Adrenal gland (tissue), 12 donors: ENCODE measurements around the gene C1orf116. TPM values are rescaled to one million over a fixed set of nuclear protein-coding genes. Genes with fewer than 3 reads are reported as not detected.

ENCODE experiments used
- DNase-seq, 7 donors: peaks; one replicate each; pipeline ENCODE4 v3.0.0-alpha.2; 2019 to 2020
- H3K27ac ChIP-seq, 5 donors: fragments of 200-600 bp; sonication (generic) in 4 of 5; 1 replicate in 3 of 5; 2 replicates in 2 of 5; pipeline versions ENCODE4 v1.5.1 to v1.8.0; 2016 to 2020; ENCODE audit warnings: mild to moderate bottlenecking in 1 of 5
- H3K27me3 ChIP-seq: fragments of 200-600 bp; 2 replicates; pipeline ENCODE4 v1.8.0; 2021
- H3K36me3 ChIP-seq, 2 donors: fragments of 200-600 bp; replicated peaks in 1 of 2; 1 replicate in 1 of 2; 2 replicates in 1 of 2; pipeline versions ENCODE4 v1.5.1 to v1.8.0; 2018 to 2022
- H3K4me1 ChIP-seq, 2 donors: fragments of 200-600 bp; replicated peaks in 1 of 2; 1 replicate in 1 of 2; 2 replicates in 1 of 2; pipeline versions ENCODE4 v1.5.1 to v1.8.0; 2018 to 2021
- H3K4me3 ChIP-seq, 4 donors: fragments of 200-600 bp; sonication (generic) in 3 of 4; one replicate each; pipeline ENCODE4 v1.5.1; 2016 to 2018
- H3K9me3 ChIP-seq, 3 donors: fragments of 200-600 bp; sonication (generic) in 1 of 3; replicated peaks in 1 of 3; 1 replicate in 2 of 3; 2 replicates in 1 of 3; pipeline versions ENCODE4 v1.5.1 to v1.8.0; 2016 to 2021
- CTCF ChIP-seq, 6 experiments: fragments of 450-650 bp in 4 of 6; fragments of 200-600 bp in 2 of 6; sonication (generic) in 1 of 6; IDR thresholded peaks; 1 replicate in 5 of 6; 2 replicates in 1 of 6; pipeline versions ENCODE4 v1.5.1 to v1.8.0; 2016 to 2021; ENCODE audit warnings: antibody characterized with exemption in 6 of 6, mild to moderate bottlenecking in 2 of 6, moderate library complexity in 1 of 6
- POLR2A ChIP-seq, 2 donors: fragments of 450-650 bp; IDR thresholded peaks; one replicate each; pipeline ENCODE4 v1.6.1; 2017; ENCODE audit warnings: antibody characterized with exemption in 2 of 2, mild to moderate bottlenecking in 2 of 2, moderate library complexity in 1 of 2
- WGBS, 4 donors: extraction: QIAGEN DNeasy Blood & Tissue Kit in 2 of 4; methylation state at CpG; one replicate each; pipeline versions ENCODE4 v1.1.5 to v1.1.7; 2013 to 2017; 5-methylcytosine and 5-hydroxymethylcytosine counted together
- intact Hi-C, 2 donors: fragments of 100-400 bp; cut with DNase I; formaldehyde crosslinking; loops; one replicate each; pipeline versions ENCODE4 v1.14.1 to v1.15.0; 2022 to 2023
- polyA plus RNA-seq, 3 donors: library from polyadenylated mRNA; stranded (reverse); fragments of 200-250 nt in 2 of 3; fragments of 350-450 nt in 1 of 3; fragmentation: Illumina TruSeq in 1 of 3; extraction: RNeasy Lipid Tissue Mini Kit (QIAGEN cat#74804) in 1 of 3; gene quantifications; one replicate each; pipeline ENCODE4 v1.2.3, GENCODE V29; 2013 to 2014
- total RNA-seq, 9 donors: library from RNA; depleted of rRNA in 4 of 9; stranded (reverse); fragments of >200 nt in 4 of 9; fragments of 120-200 nt in 1 of 9; fragmentation: NEBNext Ultra II Directional in 1 of 9; extraction: Animal tissue kit (Norgen Biotek cat#: 25700) in 1 of 9; gene quantifications; one replicate each; pipeline versions ENCODE4 v1.1.0 to v1.2.4, GENCODE V29; 2013 to 2023
- donor health status: healthy with polysubstance abuse.
- donor health status: Bipolar disorder and iron deficiency.
- donor health status: DM: yes; HTN: yes; CAD: no.
- donor health status: DM: no; HTN: no; CAD: no.
- donor health status: DM: no; HTN: no; CAD: no.
- donor health status: DM: yes; HTN: yes; CAD: no.

Gene C1orf116
- total and polyA plus RNA-seq, 12 donors, result 0.11 to 3.7 (median 0.96) TPM

GRCh38 chr1:206972728-206973127 lies 59.8 kb downstream of the C1orf116 start:
- intact Hi-C loops, result no loop called here
- TF ChIP-seq POLR2A (IDR thresholded peaks at IDR 0.05) (no peak), CTCF (IDR thresholded peaks at IDR 0.05) (no peak)

GRCh38 chr1:206971029-206971655 lies 61.4 kb downstream of the C1orf116 start:
- Histone ChIP-seq H3K27ac (no peak overlapping the region), H3K9me3 (no peaks in the 10 kb centered on the region), H3K36me3 (no peaks in the 10 kb centered on the region), H3K27me3 (peaks cover 3% of the 10 kb centered on the region), H3K4me1 (no peaks in the 10 kb centered on the region), H3K4me3 (no peak overlapping the region)
- intact Hi-C loops, result no loop called here
- TF ChIP-seq POLR2A (IDR thresholded peaks at IDR 0.05), result no peak
- TF ChIP-seq CTCF (IDR thresholded peaks at IDR 0.05), result no peak
- WGBS, 4 donors, result 47 to 58% (median 52%) methylated on average over 2 of the region's 2 CpGs
- no peak for DNase-seq

More at GRCh38 chr1:206972728-206973127, 59.8 kb downstream of the C1orf116 start:
- 70 to 73% (median 71%) methylated on average over 2 of the region's 2 CpGs for WGBS, 4 donors
- no peak overlapping the region for H3K4me3 ChIP-seq
- H3K27me3 ChIP-seq, result peaks cover 3% of the 10 kb centered on the region
- no peaks in the 10 kb centered on the region for H3K36me3 ChIP-seq
- no peaks in the 10 kb centered on the region for H3K9me3 ChIP-seq
- no peak overlapping the region for H3K27ac ChIP-seq
- no peaks in the 10 kb centered on the region for H3K4me1 ChIP-seq
- DNase-seq, result no peak

- Histone ChIP-seq H3K27ac (no peak within 1 kb of the TSS), H3K4me1 (no peaks in the 10 kb centered on the region), H3K4me3 (no peak within 1 kb of the TSS), H3K9me3 (no peaks in the 10 kb centered on the region), H3K36me3 (no peaks in the 10 kb centered on the region), H3K27me3 (peaks cover 3% of the 10 kb centered on the region)
- WGBS, 4 donors, result 54 to 67% (median 58%) methylated on average over 2 of the region's 2 CpGs
- no peak for DNase-seq
- intact Hi-C loops, result no loop called here
- TF ChIP-seq CTCF (IDR thresholded peaks at IDR 0.05), result no peak
- no peak for TF ChIP-seq POLR2A (IDR thresholded peaks at IDR 0.05)
Observed at GRCh38 chr1:206970446-206970845, 62.1 kb downstream of the C1orf116 start, which contains the start of gene FCAMR. Gene FCAMR, minus strand, starts transcription at chr1:206970460. Its CDS starts 335 bp downstream, at chr1:206970125.

GRCh38 chr1:206969090-206969489 lies 63.5 kb downstream of the C1orf116 start:
- peaks cover 3% of the 10 kb centered on the region for H3K27me3 ChIP-seq
- WGBS, 4 donors, result 52 to 73% (median 62%) methylated on average over 3 to 5 of the region's 5 CpGs
- TF ChIP-seq CTCF (IDR thresholded peaks at IDR 0.05) (no peak), POLR2A (IDR thresholded peaks at IDR 0.05) (no peak)

More at GRCh38 chr1:206969090-206969489, 63.5 kb downstream of the C1orf116 start:
- H3K9me3 ChIP-seq, result no peaks in the 10 kb centered on the region
- intact Hi-C loops, result no loop called here
- H3K4me3 ChIP-seq, result no peak overlapping the region
- DNase-seq, result no peak
- H3K36me3 ChIP-seq, result no peaks in the 10 kb centered on the region
- no peaks in the 10 kb centered on the region for H3K4me1 ChIP-seq
- H3K27ac ChIP-seq, result no peak overlapping the region

Other genes with a start within 250 kb of the C1orf116 start
- under 1 TPM in 2 of 9 donors, not detected in 7; 0.41 to 0.53 TPM for gene IL20, start 167.1 kb downstream of the C1orf116 start, total RNA-seq
- gene IL20, start 167.1 kb downstream of the C1orf116 start, polyA plus RNA-seq, result under 1 TPM in 1 of 3 donors, not detected in 2; 0.13 TPM
- gene IL24, start 135.3 kb downstream of the C1orf116 start, total RNA-seq, result not detected
- not detected for gene IL24, start 135.3 kb downstream of the C1orf116 start, polyA plus RNA-seq
- 1 to 10 TPM in 5 of 9 donors, under 1 TPM in 3, not detected in 1; 0.43 to 3.0 (median 1.4) TPM for gene FCMR, start 110.8 kb downstream of the C1orf116 start, total RNA-seq
- gene FCMR, start 110.8 kb downstream of the C1orf116 start, polyA plus RNA-seq, result 1 to 10 TPM in 2 of 3 donors, under 1 TPM in 1; 0.27 to 1.5 (median 1.2) TPM
- 1 to 10 TPM in 3 of 9 donors, under 1 TPM in 4, not detected in 2; under 0.01 to 3.4 (median 0.66) TPM for gene PIGR, start 86.3 kb downstream of the C1orf116 start, total RNA-seq
- gene PIGR, start 86.3 kb downstream of the C1orf116 start, polyA plus RNA-seq, result under 1 TPM; 0.04 to 0.88 (median 0.10) TPM
- gene FCAMR, start 62.3 kb downstream of the C1orf116 start, total RNA-seq, result not detected
- not detected for gene FCAMR, start 62.3 kb downstream of the C1orf116 start, polyA plus RNA-seq
- gene YOD1, start 18.5 kb upstream of the C1orf116 start, total RNA-seq, result 10 to 100 TPM in 2 of 9 donors, 1 to 10 TPM in 7; 4.3 to 22.1 (median 8.6) TPM
- gene YOD1, start 18.5 kb upstream of the C1orf116 start, polyA plus RNA-seq, result 10 to 100 TPM in 1 of 3 donors, 1 to 10 TPM in 2; 2.5 to 10.9 (median 3.0) TPM
- gene PFKFB2, start 20.5 kb upstream of the C1orf116 start, total RNA-seq, result 10 to 100 TPM; 10.3 to 25.8 (median 16.6) TPM
- gene PFKFB2, start 20.5 kb upstream of the C1orf116 start, polyA plus RNA-seq, result 10 to 100 TPM in 1 of 3 donors, 1 to 10 TPM in 2; 3.9 to 10.8 (median 6.7) TPM
- gene C4BPB, start 56.1 kb upstream of the C1orf116 start, total RNA-seq, result 1 to 10 TPM in 1 of 9 donors, under 1 TPM in 6, not detected in 2; 0.22 to 1.4 (median 0.55) TPM
- under 1 TPM; 0.20 to 0.64 (median 0.24) TPM for gene C4BPB, start 56.1 kb upstream of the C1orf116 start, polyA plus RNA-seq
- 10 to 100 TPM in 1 of 9 donors, 1 to 10 TPM in 2, under 1 TPM in 1, not detected in 5; 0.57 to 23.4 (median 7.5) TPM for gene C4BPA, start 71.5 kb upstream of the C1orf116 start, total RNA-seq
- gene C4BPA, start 71.5 kb upstream of the C1orf116 start, polyA plus RNA-seq, result under 1 TPM; 0.13 to 0.38 (median 0.32) TPM